ENCODE data around the gene ZNF697.

The ZNF697 gene

GRCh38 chr1:119636491-119637089, 11.5 kb downstream of the ZNF697 start (continued):
- no peak for TF ChIP-seq MZF1 (tag by site-specific recombination; IDR thresholded peaks at IDR 0.05; ENCODE audit: borderline replicate concordance)

GRCh38 chr1:119635811-119636390, 12.2 kb downstream of the ZNF697 start:
- H3K36me3 ChIP-seq (ENCODE audit: control insufficient read depth in 2 of 2, insufficient read depth in 1 of 2, low read length in 2 of 2) = no peaks in the 10 kb centered on the region
- ChIA-PET CTCF (interaction anchor here (1.2 kb wide), 1 partner anchor 24 kb away, joined by 6 read pairs; no protein-coding TSS in a partner anchor), POLR2A (interaction anchor here (2.2 kb wide), 1 partner anchor 12 kb away, joined by 11 read pairs; the partner anchor contains the start of gene ZNF697)
- no peak overlapping the region for H3K4me3 ChIP-seq (ENCODE audit: low read depth, low read length)
- TF ChIP-seq ZNF473 (tag by site-specific recombination; IDR thresholded peaks at IDR 0.05) (no peak), ZNF449 (tag by site-specific recombination; IDR thresholded peaks at IDR 0.05) (no peak), ZBTB6 (tag by site-specific recombination; IDR thresholded peaks at IDR 0.05) (no peak), IKZF3 (tag by site-specific recombination; IDR thresholded peaks at IDR 0.05) (no peak), ZNF266 (tag by site-specific recombination; IDR thresholded peaks at IDR 0.05; ENCODE audit: low read depth) (no peak), ZNF121 (tag by site-specific recombination; IDR thresholded peaks at IDR 0.05) (no peak), KLF8 (tag by site-specific recombination; IDR thresholded peaks at IDR 0.05) (no peak), ZNF10 (tag by site-specific recombination; IDR thresholded peaks at IDR 0.05) (no peak), ZNF112 (tag by site-specific recombination; IDR thresholded peaks at IDR 0.05) (no peak), ZNF837 (tag by site-specific recombination; IDR thresholded peaks at IDR 0.05) (no peak), ZNF792 (tag by site-specific recombination; IDR thresholded peaks at IDR 0.05) (no peak), ZNF18 (tag by site-specific recombination; IDR thresholded peaks at IDR 0.05) (no peak), ZNF350 (tag by site-specific recombination; IDR thresholded peaks at IDR 0.05) (no peak)
- H3K9me3 ChIP-seq (ENCODE audit: control insufficient read depth, insufficient read depth, low read depth, low read length) = no peaks in the 10 kb centered on the region
- H3K4me1 ChIP-seq (ENCODE audit: control insufficient read depth, insufficient read depth, low read length) = peaks cover 20% of the 10 kb centered on the region
- H3K27ac ChIP-seq (ENCODE audit: extremely low read depth, low read depth, low read length) = no peak overlapping the region

- Histone ChIP-seq H3K9me3 (ENCODE audit: control insufficient read depth, insufficient read depth, low read depth, low read length) (no peaks in the 10 kb centered on the region), H3K4me3 (ENCODE audit: low read depth, low read length) (no peak overlapping the region), H3K4me1 (ENCODE audit: control insufficient read depth, insufficient read depth, low read length) (peaks cover 20% of the 10 kb centered on the region), H3K27ac (ENCODE audit: extremely low read depth, low read depth, low read length) (no peak overlapping the region), H3K36me3 (ENCODE audit: control insufficient read depth in 2 of 2, insufficient read depth in 1 of 2, low read length in 2 of 2) (no peaks in the 10 kb centered on the region)
- POLR2A ChIA-PET = interaction anchor here (0.6 to 1.2 kb wide), 2 partner anchors 11 to 14 kb away, joined by 3 to 5 read pairs; partner anchors contain the start of gene ZNF697
- CTCF ChIA-PET = interaction anchor here (1.0 to 1.7 kb wide), 3 partner anchors 14 to 78 kb away, joined by 4 to 8 read pairs (median 5); partner anchors contain the start of genes PHGDH and ZNF697
- TF ChIP-seq ZBTB8A (tag by site-specific recombination; IDR thresholded peaks at IDR 0.05) (no peak), ZNF174 (tag by site-specific recombination; IDR thresholded peaks at IDR 0.05) (no peak), BCL6B (tag by site-specific recombination; IDR thresholded peaks at IDR 0.05) (no peak), ZIC2 (tag by site-specific recombination; IDR thresholded peaks at IDR 0.05) (no peak), ZNF658 (tag by site-specific recombination; IDR thresholded peaks at IDR 0.05) (no peak), ZBTB49 (tag by site-specific recombination; IDR thresholded peaks at IDR 0.05; ENCODE audit: low read depth) (no peak)
Measured at GRCh38 chr1:119634016-119634415, 14.1 kb downstream of the ZNF697 start.
